GM12878 (cell line): ENCODE data around the gene ZBTB4. TPM values are rescaled to one million over a fixed set of nuclear protein-coding genes. Genes with fewer than 3 reads are reported as not detected.
A peak's percentile ranks its signal among the peaks of the same experiment; 100 is the strongest.

Source experiments
- ATAC-seq: fragments of 200-7000 bp; cut with Tn5 transposase; 3 replicates; pipeline ENCODE4 v1.9.1; 2020; ENCODE audit warnings: mild to moderate bottlenecking, moderate library complexity
- BruUV-seq: library from RNA; stranded (reverse); fragments of 400-500 nt; replicated peaks from 2 replicates; lab custom pipeline; 2021; lab: Mats Ljungman, UMichigan
- CTCF ChIA-PET: fragments of 300-600 bp; sonication (Branson Sonifier 250); formaldehyde crosslinking; extraction: SDS; loops from one replicate; lab custom pipeline; 2021; ENCODE audit warnings: inconsistent platforms; lab: Yijun Ruan, JAX
- POLR2A ChIA-PET: fragments of 350-600 bp; formaldehyde crosslinking; extraction: SDS; loops from one replicate; lab custom pipeline; 2021; ENCODE audit warnings: inconsistent platforms; lab: Charles Lee
- RAD21 ChIA-PET: fragments of 300-600 bp; sonication (Branson Sonifier 250); formaldehyde crosslinking; loops from one replicate; lab custom pipeline; 2023; ENCODE audit warnings: antibody characterized with exemption; ENCODE audit not compliant: unreplicated experiment; lab: Charles Lee
- SMC1A ChIA-PET: fragments of 300-600 bp; sonication (Branson Sonifier 250); formaldehyde crosslinking; loops from one replicate; lab custom pipeline; 2023; ENCODE audit not compliant: unreplicated experiment, uncharacterized antibody; lab: Charles Lee
- DNase-seq: peaks from one replicate; pipeline ENCODE4 v3.0.0-alpha.2; 2011; ENCODE audit warnings: low read depth, low spot score
- FAIRE-seq: peaks from 3 replicates; lab custom pipeline; 2011; peaks lifted over from hg19 to GRCh38; lab: Jason Lieb, UNC
- H2AFZ ChIP-seq: 2 replicates; pipeline ENCODE4 v1.6.0; 2011; ENCODE audit warnings: low read depth, low read length, control low read depth; ENCODE audit not compliant: control insufficient read depth
- H3K27ac ChIP-seq: 2 replicates; pipeline ENCODE4 v1.5.1; 2011; ENCODE audit warnings: control low read depth; ENCODE audit not compliant: control insufficient read depth, insufficient read depth
- H3K27me3 ChIP-seq, 2 experiments: replicated peaks in 1 of 2; 2 replicates each; pipeline versions ENCODE4 v1.6.0 to v1.6.1; 2011; ENCODE audit warnings: low read length in 1 of 2; ENCODE audit not compliant: control insufficient read depth in 2 of 2, insufficient read depth in 2 of 2
- H3K36me3 ChIP-seq, 2 experiments: 2 replicates each; pipeline ENCODE4 v1.5.1; 2011; ENCODE audit warnings: low read length in 1 of 2; ENCODE audit not compliant: control insufficient read depth in 2 of 2, insufficient read depth in 2 of 2
- H3K4me1 ChIP-seq: 2 replicates; pipeline ENCODE4 v1.6.1; 2011; ENCODE audit warnings: mild to moderate bottlenecking, low read length, moderate library complexity, mixed read lengths; ENCODE audit not compliant: control insufficient read depth, insufficient read depth
- H3K4me2 ChIP-seq: 2 replicates; pipeline ENCODE4 v1.6.0; 2011; ENCODE audit warnings: control low read depth; ENCODE audit not compliant: control insufficient read depth, insufficient read depth
- H3K4me3 ChIP-seq: fragments of 200-600 bp; sonication (generic); 2 replicates; pipeline ENCODE4 v1.5.1; 2016
- H3K79me2 ChIP-seq: 2 replicates; pipeline ENCODE4 v1.6.0; 2011; ENCODE audit warnings: low read length; ENCODE audit not compliant: control insufficient read depth, insufficient read depth
- H3K9ac ChIP-seq: 2 replicates; pipeline ENCODE4 v1.8.0; 2011; ENCODE audit warnings: low read length, control low read depth, mixed read lengths; ENCODE audit not compliant: control insufficient read depth, insufficient read depth
- H3K9me3 ChIP-seq: replicated peaks from 3 replicates; pipeline ENCODE4 v1.5.1; 2011; ENCODE audit warnings: mild to moderate bottlenecking, low read length; ENCODE audit not compliant: control insufficient read depth, insufficient read depth
- H4K20me1 ChIP-seq: 2 replicates; pipeline ENCODE4 v1.6.0; 2011; ENCODE audit not compliant: control insufficient read depth, insufficient read depth
- FOXM1 ChIP-seq: IDR thresholded peaks from 2 replicates; pipeline ENCODE4 v1.6.1; 2012; ENCODE audit warnings: low read depth, mild to moderate bottlenecking, inconsistent platforms, low read length, moderate library complexity
- MYB ChIP-seq: fragments of 150-350 bp; IDR thresholded peaks from 2 replicates; pipeline ENCODE4 v1.6.1; 2014; ENCODE audit warnings: mild to moderate bottlenecking, low read depth, low read length, borderline replicate concordance
- NFYB ChIP-seq: IDR thresholded peaks from 2 replicates; pipeline ENCODE4 v1.6.1; 2011; ENCODE audit warnings: low read depth, mild to moderate bottlenecking, low read length, improper control_type of control experiment, moderate library complexity; ENCODE audit not compliant: insufficient read depth
- POLR2A ChIP-seq: IDR thresholded peaks from 2 replicates; pipeline ENCODE4 v1.6.1; 2011; ENCODE audit warnings: low read depth, mild to moderate bottlenecking, low read length
- POLR2AphosphoS5 ChIP-seq: IDR thresholded peaks from 2 replicates; pipeline ENCODE4 v1.6.1; 2011; ENCODE audit warnings: mild to moderate bottlenecking, low read length, inconsistent platforms
- RAD51 ChIP-seq: fragments of 450-650 bp; IDR thresholded peaks from 2 replicates; pipeline ENCODE4 v1.6.1; 2016; ENCODE audit warnings: moderate library complexity, mild to moderate bottlenecking, inconsistent platforms
- TCF3 ChIP-seq: IDR thresholded peaks from 2 replicates; pipeline ENCODE4 v1.6.1; 2012; ENCODE audit warnings: low read depth, mild to moderate bottlenecking, low read length, borderline replicate concordance; ENCODE audit not compliant: insufficient read depth
- WGBS: methylation state at CpG from one replicate; pipeline ENCODE4 v1.1.6; 2016; ENCODE audit warnings: low lambda C conversion rate; ENCODE audit not compliant: insufficient replicate concordance, insufficient coverage; ENCODE audit errors: missing lambda C conversion rate; 5-methylcytosine and 5-hydroxymethylcytosine counted together
- in situ Hi-C: fragments of 300-500 bp; cut with MboI; formaldehyde crosslinking; loops from 9 replicates; pipeline ENCODE4 v1.14.3; 2018; ENCODE audit warnings: mixed read lengths
- intact Hi-C: fragments of 100-400 bp; cut with micrococcal nuclease; formaldehyde crosslinking; loops from one replicate; pipeline ENCODE4 v1.14.2; 2022; ENCODE audit not compliant: unreplicated experiment
- polyA plus RNA-seq, 11 experiments: library from polyadenylated mRNA; depleted of rRNA in 4 of 11; unstranded in 6 of 11; stranded (reverse) in 5 of 11; fragments of >200 nt; fragmentation: Nextera tagmentation in 4 of 11; fragmentation: Illumina TruSeq in 1 of 11; extraction: Ambion mirVana in 4 of 11; extraction: Trizol in 1 of 11; gene quantifications; 1 replicate in 1 of 11; 2 replicates in 10 of 11; pipeline versions ENCODE4 v1.2.1 to v1.2.3, GENCODE V29; 2011 to 2016; ENCODE audit warnings: inconsistent platforms in 2 of 11, missing spikeins in 2 of 11, low read depth in 1 of 11
- total RNA-seq, 4 experiments: library from RNA; depleted of rRNA in 3 of 4; stranded (reverse); fragments of >200 nt in 3 of 4; fragmentation: Illumina TruSeq in 1 of 4; extraction: Trizol in 1 of 4; gene quantifications; 2 replicates each; pipeline versions ENCODE4 v1.2.1 to v1.2.3, GENCODE V29; 2013 to 2021
- TF ChIP-seq, protein P1 (sequence below): IDR thresholded peaks from 2 replicates; pipeline ENCODE4 v1.6.1; 2011; ENCODE audit warnings: mild to moderate bottlenecking, low read depth, low read length, moderate library complexity; ENCODE audit not compliant: insufficient replicate concordance
- TF ChIP-seq, protein P2 (sequence below): IDR thresholded peaks from 2 replicates; pipeline ENCODE4 v1.6.1; 2012; ENCODE audit warnings: low read depth, low read length, improper control_type of control experiment
- TF ChIP-seq, protein P3 (sequence below): fragments of 150-350 bp; IDR thresholded peaks from 2 replicates; pipeline ENCODE4 v1.6.1; 2016; ENCODE audit warnings: low read depth, low read length

Gene ZBTB4
- total and polyA plus RNA-seq, 10 of the 15 experiments (the other 5 are each of a cell fraction or from before 2014, with no cell fraction given) = 2.0 to 14.9 (median 6.9) TPM

DNA sequence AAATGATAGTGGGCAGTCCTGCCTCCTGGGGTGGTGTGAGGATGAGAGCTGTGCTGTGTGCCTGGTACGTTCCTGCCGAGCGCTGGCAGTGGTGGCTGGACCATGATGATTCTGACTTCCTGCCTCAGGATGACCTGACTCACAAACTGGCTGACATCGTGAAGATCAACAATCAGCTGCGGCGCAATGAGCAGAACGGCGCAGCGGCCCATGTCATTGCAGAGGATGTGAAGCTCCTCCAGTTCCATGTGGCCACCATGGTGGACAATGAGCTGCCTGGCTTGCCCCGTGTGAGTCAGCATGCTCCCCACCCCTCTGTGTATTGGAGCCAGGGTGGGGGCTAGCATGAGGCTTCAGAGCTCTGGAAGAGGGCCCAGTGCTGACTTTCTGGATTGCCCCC is 17.8 kb upstream of the ZBTB4 start:
- in situ Hi-C loops = no loop called here
- H3K9me3 ChIP-seq = no peaks in the 10 kb centered on the region
- DNase-seq (no peak), ATAC-seq (no peak), FAIRE-seq (no peak)
- intact Hi-C loops = no loop called here
- no peak overlapping the region for H3K27ac ChIP-seq
- H4K20me1 ChIP-seq = peaks cover 9% of the 10 kb centered on the region
- ChIA-PET SMC1A (interaction anchor here (0.9 kb wide), 1 partner anchor 11 kb away, joined by 3 read pairs; no protein-coding TSS in a partner anchor), CTCF (interaction anchor here (0.7 kb wide), 1 partner anchor 17 kb away, joined by 3 read pairs; no protein-coding TSS in a partner anchor)
- H3K27me3 ChIP-seq = no peaks in the 10 kb centered on the region
- H3K36me3 ChIP-seq = peaks cover 47 to 49% of the 10 kb centered on the region in 2 experiments
- peaks cover 26% of the 10 kb centered on the region for H3K79me2 ChIP-seq
- H2AFZ ChIP-seq = no peak overlapping the region
- TF ChIP-seq MYB (no peak), POLR2A (0 out of 2 replicates have a peak, but pooled peaks have one; percentile 33), FOXM1 (no peak), POLR2AphosphoS5 (peak; percentile 43; the same call in 1 of the 2 replicates), TCF3 (no peak), RAD51 (no peak), NFYB (no peak)
- TF ChIP-seq, protein P1, sequence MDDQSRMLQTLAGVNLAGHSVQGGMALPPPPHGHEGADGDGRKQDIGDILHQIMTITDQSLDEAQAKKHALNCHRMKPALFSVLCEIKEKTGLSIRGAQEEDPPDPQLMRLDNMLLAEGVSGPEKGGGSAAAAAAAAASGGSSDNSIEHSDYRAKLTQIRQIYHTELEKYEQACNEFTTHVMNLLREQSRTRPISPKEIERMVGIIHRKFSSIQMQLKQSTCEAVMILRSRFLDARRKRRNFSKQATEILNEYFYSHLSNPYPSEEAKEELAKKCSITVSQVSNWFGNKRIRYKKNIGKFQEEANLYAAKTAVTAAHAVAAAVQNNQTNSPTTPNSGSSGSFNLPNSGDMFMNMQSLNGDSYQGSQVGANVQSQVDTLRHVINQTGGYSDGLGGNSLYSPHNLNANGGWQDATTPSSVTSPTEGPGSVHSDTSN = no peak
- TF ChIP-seq, protein P2, sequence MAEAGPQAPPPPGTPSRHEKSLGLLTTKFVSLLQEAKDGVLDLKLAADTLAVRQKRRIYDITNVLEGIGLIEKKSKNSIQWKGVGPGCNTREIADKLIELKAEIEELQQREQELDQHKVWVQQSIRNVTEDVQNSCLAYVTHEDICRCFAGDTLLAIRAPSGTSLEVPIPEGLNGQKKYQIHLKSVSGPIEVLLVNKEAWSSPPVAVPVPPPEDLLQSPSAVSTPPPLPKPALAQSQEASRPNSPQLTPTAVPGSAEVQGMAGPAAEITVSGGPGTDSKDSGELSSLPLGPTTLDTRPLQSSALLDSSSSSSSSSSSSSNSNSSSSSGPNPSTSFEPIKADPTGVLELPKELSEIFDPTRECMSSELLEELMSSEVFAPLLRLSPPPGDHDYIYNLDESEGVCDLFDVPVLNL = no peak
- TF ChIP-seq, protein P3, sequence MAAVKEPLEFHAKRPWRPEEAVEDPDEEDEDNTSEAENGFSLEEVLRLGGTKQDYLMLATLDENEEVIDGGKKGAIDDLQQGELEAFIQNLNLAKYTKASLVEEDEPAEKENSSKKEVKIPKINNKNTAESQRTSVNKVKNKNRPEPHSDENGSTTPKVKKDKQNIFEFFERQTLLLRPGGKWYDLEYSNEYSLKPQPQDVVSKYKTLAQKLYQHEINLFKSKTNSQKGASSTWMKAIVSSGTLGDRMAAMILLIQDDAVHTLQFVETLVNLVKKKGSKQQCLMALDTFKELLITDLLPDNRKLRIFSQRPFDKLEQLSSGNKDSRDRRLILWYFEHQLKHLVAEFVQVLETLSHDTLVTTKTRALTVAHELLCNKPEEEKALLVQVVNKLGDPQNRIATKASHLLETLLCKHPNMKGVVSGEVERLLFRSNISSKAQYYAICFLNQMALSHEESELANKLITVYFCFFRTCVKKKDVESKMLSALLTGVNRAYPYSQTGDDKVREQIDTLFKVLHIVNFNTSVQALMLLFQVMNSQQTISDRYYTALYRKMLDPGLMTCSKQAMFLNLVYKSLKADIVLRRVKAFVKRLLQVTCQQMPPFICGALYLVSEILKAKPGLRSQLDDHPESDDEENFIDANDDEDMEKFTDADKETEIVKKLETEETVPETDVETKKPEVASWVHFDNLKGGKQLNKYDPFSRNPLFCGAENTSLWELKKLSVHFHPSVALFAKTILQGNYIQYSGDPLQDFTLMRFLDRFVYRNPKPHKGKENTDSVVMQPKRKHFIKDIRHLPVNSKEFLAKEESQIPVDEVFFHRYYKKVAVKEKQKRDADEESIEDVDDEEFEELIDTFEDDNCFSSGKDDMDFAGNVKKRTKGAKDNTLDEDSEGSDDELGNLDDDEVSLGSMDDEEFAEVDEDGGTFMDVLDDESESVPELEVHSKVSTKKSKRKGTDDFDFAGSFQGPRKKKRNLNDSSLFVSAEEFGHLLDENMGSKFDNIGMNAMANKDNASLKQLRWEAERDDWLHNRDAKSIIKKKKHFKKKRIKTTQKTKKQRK = no peak
- TF ChIP-seq, all 136 proteins: peak for 2
- H3K4me2 ChIP-seq = no peak overlapping the region
- ChIA-PET RAD21 (no interaction called here), POLR2A (interaction anchor here (0.6 to 1.1 kb wide), 3 partner anchors 53 to 106 kb away, joined by 3 read pairs; no protein-coding TSS in a partner anchor)
- no TSS peak for BruUV-seq
- no peaks in the 10 kb centered on the region for H3K4me1 ChIP-seq
- 94% methylated on average over 10 of the region's 10 CpGs for WGBS
- H3K4me3 ChIP-seq = no peak overlapping the region
- no peak overlapping the region for H3K9ac ChIP-seq
